ENCODE measurements around the gene DNMT1.

Gene DNMT1

GRCh38 chr19:10120538-10121189 lies 74.1 kb downstream of the DNMT1 start:
- Histone ChIP-seq H3K4me1 (peaks cover 0 to 43% (median 32%) of the 10 kb centered on the region in 4 donors), H3K36me3 (peaks cover 29 to 30% (median 29%) of the 10 kb centered on the region in 3 donors), H3K27me3 (no peaks in the 10 kb centered on the region), H3K4me3 (peak overlapping the region; percentile 38 to 76), H3K9me3 (no peaks in the 10 kb centered on the region), H3K27ac (peak overlapping the region; percentile 79 to 85)
- no peak for TF ChIP-seq CTCF (IDR thresholded peaks at IDR 0.05)
- intact Hi-C loops (cut with DNase I; ENCODE audit: low total_unique reads), result no loop called here
- DNase-seq, result peak in 1 of 2 donors; percentile 41

- TF ChIP-seq CTCF (IDR thresholded peaks at IDR 0.05), result no peak
- Histone ChIP-seq H3K27ac (peak overlapping the region; percentile 79 to 85), H3K27me3 (no peaks in the 10 kb centered on the region), H3K36me3 (peaks cover 40 to 46% (median 45%) of the 10 kb centered on the region in 3 donors), H3K9me3 (no peaks in the 10 kb centered on the region), H3K4me3 (peak overlapping the region; percentile 76 to 97), H3K4me1 (peaks cover 0 to 43% (median 34%) of the 10 kb centered on the region in 4 donors)
- no peak for DNase-seq
- intact Hi-C loops (cut with DNase I; ENCODE audit: low total_unique reads), result no loop called here
Observed at GRCh38 chr19:10118960-10119359, 75.8 kb downstream of the DNMT1 start.

- no peak for TF ChIP-seq CTCF (IDR thresholded peaks at IDR 0.05)
- intact Hi-C loops (cut with DNase I; ENCODE audit: low total_unique reads), result no loop called here
- H3K9me3 ChIP-seq, result no peaks in the 10 kb centered on the region
- no peaks in the 10 kb centered on the region for H3K27me3 ChIP-seq
- no peak overlapping the region for H3K4me3 ChIP-seq
- peaks cover 40 to 49% (median 46%) of the 10 kb centered on the region in 3 donors for H3K36me3 ChIP-seq
- no peak for DNase-seq
- peaks cover 0 to 45% (median 39%) of the 10 kb centered on the region in 4 donors for H3K4me1 ChIP-seq
- no peak overlapping the region for H3K27ac ChIP-seq
Observed at GRCh38 chr19:10116866-10117616, 77.7 kb downstream of the DNMT1 start.

GRCh38 chr19:10116085-10116865 lies 78.5 kb downstream of the DNMT1 start:
- H3K4me1 ChIP-seq, result peaks cover 0 to 44% (median 31%) of the 10 kb centered on the region in 4 donors
- intact Hi-C loops (cut with DNase I; ENCODE audit: low total_unique reads), result no loop called here
- no peak overlapping the region for H3K27ac ChIP-seq
- TF ChIP-seq CTCF (IDR thresholded peaks at IDR 0.05), result no peak
- DNase-seq, result no peak
- no peaks in the 10 kb centered on the region for H3K27me3 ChIP-seq
- H3K9me3 ChIP-seq, result no peaks in the 10 kb centered on the region
- peaks cover 42 to 55% (median 49%) of the 10 kb centered on the region in 3 donors for H3K36me3 ChIP-seq
- H3K4me3 ChIP-seq, result no peak overlapping the region

- no peak overlapping the region for H3K4me3 ChIP-seq
- no peaks in the 10 kb centered on the region for H3K9me3 ChIP-seq
- H3K36me3 ChIP-seq, result peaks cover 49 to 63% (median 56%) of the 10 kb centered on the region in 3 donors
- intact Hi-C loops (cut with DNase I; ENCODE audit: low total_unique reads), result no loop called here
- TF ChIP-seq CTCF (IDR thresholded peaks at IDR 0.05), result no peak
- DNase-seq, result no peak
- no peak overlapping the region for H3K27ac ChIP-seq
- H3K4me1 ChIP-seq, result peaks cover 0 to 37% (median 25%) of the 10 kb centered on the region in 4 donors
- no peaks in the 10 kb centered on the region for H3K27me3 ChIP-seq
Observed at GRCh38 chr19:10115392-10116084, 79.2 kb downstream of the DNMT1 start.

All from tibial artery (tissue), 4 donors.